ENCODE data around the gene ZNF710. TPM values are rescaled to one million over a fixed set of nuclear protein-coding genes. Genes with fewer than 3 reads are reported as not detected.
A peak's percentile ranks its signal among the peaks of the same experiment; 100 is the strongest.
"Not testable (repeated sequence)": the region's sequence is repeated elsewhere in the genome, so short reads cannot be mapped to it uniquely, and the experiment has no call there.

The ZNF710 gene
- polyA plus RNA-seq, 2 donors, result 21.1 to 62.1 TPM

- Histone ChIP-seq H3K27me3 (ENCODE audit: control insufficient read depth in 1 of 2, insufficient read depth in 2 of 2, low read length in 2 of 2) (no peaks in the 10 kb centered on the region), H3K36me3 (ENCODE audit: control insufficient read depth in 2 of 2, insufficient read depth in 2 of 2, low read length in 1 of 2) (no peaks in the 10 kb centered on the region), H3K4me3 (ENCODE audit: low read depth in 1 of 2, low read length in 2 of 2) (peak within 1 kb of the TSS; percentile 79 to 97), H3K4me1 (ENCODE audit: control insufficient read depth in 2 of 2, insufficient read depth in 2 of 2, low read length in 1 of 2) (peaks cover 6 to 28% of the 10 kb centered on the region in 2 donors), H3K9me3 (ENCODE audit: control insufficient read depth in 2 of 2, insufficient read depth in 1 of 2, low read depth in 1 of 2, low read length in 1 of 2) (no peaks in the 10 kb centered on the region), H3K27ac (ENCODE audit: low read depth in 2 of 2, low read length in 1 of 2) (peak within 1 kb of the TSS; percentile 91 to 96)
- WGBS, 2 donors, result 0% methylated on average over 81 to 104 of the region's 104 CpGs
Observed at GRCh38 chr15:90101969-90102890, 101.1 kb downstream of the ZNF710 start, which contains the start of gene IDH2. Gene IDH2 (minus strand): TSS chr15:90102468. CDS start chr15:90102390, 78 bp downstream.

GRCh38 chr15:90103701-90104329 lies 102.7 kb downstream of the ZNF710 start:
- Histone ChIP-seq H3K4me3 (ENCODE audit: low read depth in 1 of 2, low read length in 2 of 2) (no peak overlapping the region), H3K9me3 (ENCODE audit: control insufficient read depth in 2 of 2, insufficient read depth in 1 of 2, low read depth in 1 of 2, low read length in 1 of 2) (no peaks in the 10 kb centered on the region), H3K27ac (ENCODE audit: low read depth in 2 of 2, low read length in 1 of 2) (peak overlapping the region; percentile 91 to 93), H3K4me1 (ENCODE audit: control insufficient read depth in 2 of 2, insufficient read depth in 2 of 2, low read length in 1 of 2) (peaks cover 6 to 21% of the 10 kb centered on the region in 2 donors), H3K36me3 (ENCODE audit: control insufficient read depth in 2 of 2, insufficient read depth in 2 of 2, low read length in 1 of 2) (no peaks in the 10 kb centered on the region), H3K27me3 (ENCODE audit: control insufficient read depth in 1 of 2, insufficient read depth in 2 of 2, low read length in 2 of 2) (no peaks in the 10 kb centered on the region)
- WGBS, 2 donors, result 64 to 75% methylated on average over 5 of the region's 5 CpGs

GRCh38 chr15:90104551-90104950 lies 103.4 kb downstream of the ZNF710 start:
- WGBS, 2 donors, result 35 to 53% methylated on average over 4 of the region's 4 CpGs
- no peaks in the 10 kb centered on the region for H3K9me3 ChIP-seq (ENCODE audit: control insufficient read depth in 2 of 2, insufficient read depth in 1 of 2, low read depth in 1 of 2, low read length in 1 of 2)
- H3K27me3 ChIP-seq (ENCODE audit: control insufficient read depth in 1 of 2, insufficient read depth in 2 of 2, low read length in 2 of 2), result no peaks in the 10 kb centered on the region
- no peaks in the 10 kb centered on the region for H3K36me3 ChIP-seq (ENCODE audit: control insufficient read depth in 2 of 2, insufficient read depth in 2 of 2, low read length in 1 of 2)
- peak overlapping the region; percentile 91 to 93 for H3K27ac ChIP-seq (ENCODE audit: low read depth in 2 of 2, low read length in 1 of 2)
- H3K4me1 ChIP-seq (ENCODE audit: control insufficient read depth in 2 of 2, insufficient read depth in 2 of 2, low read length in 1 of 2), result peaks cover 6 to 21% of the 10 kb centered on the region in 2 donors
- H3K4me3 ChIP-seq (ENCODE audit: low read depth in 1 of 2, low read length in 2 of 2), result no peak overlapping the region

- H3K9me3 ChIP-seq (ENCODE audit: control insufficient read depth in 2 of 2, insufficient read depth in 1 of 2, low read depth in 1 of 2, low read length in 1 of 2), result no peaks in the 10 kb centered on the region
- H3K4me1 ChIP-seq (ENCODE audit: control insufficient read depth in 2 of 2, insufficient read depth in 2 of 2, low read length in 1 of 2), result peaks cover 6 to 18% of the 10 kb centered on the region in 2 donors
- no peak overlapping the region for H3K4me3 ChIP-seq (ENCODE audit: low read depth in 1 of 2, low read length in 2 of 2)
- H3K27me3 ChIP-seq (ENCODE audit: control insufficient read depth in 1 of 2, insufficient read depth in 2 of 2, low read length in 2 of 2), result no peaks in the 10 kb centered on the region
- 74 to 82% methylated on average over 7 of the region's 7 CpGs for WGBS, 2 donors
- H3K36me3 ChIP-seq (ENCODE audit: control insufficient read depth in 2 of 2, insufficient read depth in 2 of 2, low read length in 1 of 2), result no peaks in the 10 kb centered on the region
- peak overlapping the region in 1 of 2 donors; percentile 57 for H3K27ac ChIP-seq (ENCODE audit: low read depth in 2 of 2, low read length in 1 of 2)
Observed at GRCh38 chr15:90105521-90105920, 104.4 kb downstream of the ZNF710 start.

- Histone ChIP-seq H3K4me3 (ENCODE audit: low read depth in 1 of 2, low read length in 2 of 2) (no peak overlapping the region), H3K36me3 (ENCODE audit: control insufficient read depth in 2 of 2, insufficient read depth in 2 of 2, low read length in 1 of 2) (no peaks in the 10 kb centered on the region), H3K27me3 (ENCODE audit: control insufficient read depth in 1 of 2, insufficient read depth in 2 of 2, low read length in 2 of 2) (no peaks in the 10 kb centered on the region), H3K4me1 (ENCODE audit: control insufficient read depth in 2 of 2, insufficient read depth in 2 of 2, low read length in 1 of 2) (peaks cover 3 to 14% of the 10 kb centered on the region in 2 donors), H3K27ac (ENCODE audit: low read depth in 2 of 2, low read length in 1 of 2) (peak overlapping the region; percentile 65 to 69), H3K9me3 (ENCODE audit: control insufficient read depth in 2 of 2, insufficient read depth in 1 of 2, low read depth in 1 of 2, low read length in 1 of 2) (no peaks in the 10 kb centered on the region)
- 46 to 48% methylated on average over 7 of the region's 7 CpGs for WGBS, 2 donors
Observed at GRCh38 chr15:90106522-90107117, 105.5 kb downstream of the ZNF710 start.

GRCh38 chr15:90108038-90108437 lies 106.9 kb downstream of the ZNF710 start:
- not testable (repeated sequence) for H3K27me3 ChIP-seq (ENCODE audit: control insufficient read depth in 1 of 2, insufficient read depth in 2 of 2, low read length in 2 of 2); H3K4me3 ChIP-seq (ENCODE audit: low read depth in 1 of 2, low read length in 2 of 2); H3K27ac ChIP-seq (ENCODE audit: low read depth in 2 of 2, low read length in 1 of 2); H3K36me3 ChIP-seq (ENCODE audit: control insufficient read depth in 2 of 2, insufficient read depth in 2 of 2, low read length in 1 of 2); H3K9me3 ChIP-seq (ENCODE audit: control insufficient read depth in 2 of 2, insufficient read depth in 1 of 2, low read depth in 1 of 2, low read length in 1 of 2)
- 89 to 98% methylated on average over 5 of the region's 5 CpGs for WGBS, 2 donors
- H3K4me1 ChIP-seq (ENCODE audit: control insufficient read depth in 2 of 2, insufficient read depth in 2 of 2, low read length in 1 of 2), result peaks cover 3 to 14% of the 10 kb centered on the region in 2 donors

GRCh38 chr15:90109163-90109751 lies 108.1 kb downstream of the ZNF710 start:
- H3K9me3 ChIP-seq (ENCODE audit: control insufficient read depth in 2 of 2, insufficient read depth in 1 of 2, low read depth in 1 of 2, low read length in 1 of 2); H3K4me3 ChIP-seq (ENCODE audit: low read depth in 1 of 2, low read length in 2 of 2); H3K4me1 ChIP-seq (ENCODE audit: control insufficient read depth in 2 of 2, insufficient read depth in 2 of 2, low read length in 1 of 2); H3K27me3 ChIP-seq (ENCODE audit: control insufficient read depth in 1 of 2, insufficient read depth in 2 of 2, low read length in 2 of 2); H3K36me3 ChIP-seq (ENCODE audit: control insufficient read depth in 2 of 2, insufficient read depth in 2 of 2, low read length in 1 of 2); H3K27ac ChIP-seq (ENCODE audit: low read depth in 2 of 2, low read length in 1 of 2): not testable (repeated sequence)
- WGBS, 2 donors, result 66 to 67% methylated on average over 3 of the region's 3 CpGs

GRCh38 chr15:90113166-90113565 lies 112.0 kb downstream of the ZNF710 start:
- Histone ChIP-seq H3K9me3 (ENCODE audit: control insufficient read depth in 2 of 2, insufficient read depth in 1 of 2, low read depth in 1 of 2, low read length in 1 of 2) (peaks cover 0 to 3% of the 10 kb centered on the region in 2 donors), H3K4me3 (ENCODE audit: low read depth in 1 of 2, low read length in 2 of 2) (no peak overlapping the region), H3K4me1 (ENCODE audit: control insufficient read depth in 2 of 2, insufficient read depth in 2 of 2, low read length in 1 of 2) (no peaks in the 10 kb centered on the region), H3K27me3 (ENCODE audit: control insufficient read depth in 1 of 2, insufficient read depth in 2 of 2, low read length in 2 of 2) (no peaks in the 10 kb centered on the region), H3K27ac (ENCODE audit: low read depth in 2 of 2, low read length in 1 of 2) (no peak overlapping the region), H3K36me3 (ENCODE audit: control insufficient read depth in 2 of 2, insufficient read depth in 2 of 2, low read length in 1 of 2) (no peaks in the 10 kb centered on the region)
- WGBS, 2 donors, result 63 to 77% methylated on average over 7 of the region's 7 CpGs

GRCh38 chr15:90114451-90114901 lies 113.4 kb downstream of the ZNF710 start:
- Histone ChIP-seq H3K4me1 (ENCODE audit: control insufficient read depth in 2 of 2, insufficient read depth in 2 of 2, low read length in 1 of 2) (no peaks in the 10 kb centered on the region), H3K9me3 (ENCODE audit: control insufficient read depth in 2 of 2, insufficient read depth in 1 of 2, low read depth in 1 of 2, low read length in 1 of 2) (peaks cover 0 to 3% of the 10 kb centered on the region in 2 donors), H3K36me3 (ENCODE audit: control insufficient read depth in 2 of 2, insufficient read depth in 2 of 2, low read length in 1 of 2) (no peaks in the 10 kb centered on the region), H3K4me3 (ENCODE audit: low read depth in 1 of 2, low read length in 2 of 2) (no peak overlapping the region), H3K27me3 (ENCODE audit: control insufficient read depth in 1 of 2, insufficient read depth in 2 of 2, low read length in 2 of 2) (no peaks in the 10 kb centered on the region), H3K27ac (ENCODE audit: low read depth in 2 of 2, low read length in 1 of 2) (no peak overlapping the region)
- WGBS, 2 donors, result 46 to 67% methylated on average over 2 of the region's 2 CpGs

All from esophagus (tissue), 2 donors.